IMR-90 (cell line): Measurements from ENCODE around the gene CCER1.

ENCODE experiments used
- BHLHE40 ChIP-seq: fragments of 150-350 bp; IDR thresholded peaks from 2 replicates; pipeline ENCODE4 v1.6.1; 2016; ENCODE audit warnings: mild to moderate bottlenecking, low read depth, low read length
- CEBPB ChIP-seq: IDR thresholded peaks from 2 replicates; pipeline ENCODE4 v1.6.1; 2012; ENCODE audit warnings: low read depth, low read length, improper control_type of control experiment
- CTCF ChIP-seq: conservative IDR thresholded peaks from 2 replicates; pipeline ENCODE4 v1.5.1; 2012; ENCODE audit warnings: mild to moderate bottlenecking, low read depth, low read length, improper control_type of control experiment
- FOS ChIP-seq: fragments of 150-350 bp; IDR thresholded peaks from 2 replicates; pipeline ENCODE4 v1.6.1; 2016; ENCODE audit warnings: low read depth, low read length
- MAFK ChIP-seq: IDR thresholded peaks from 2 replicates; pipeline ENCODE4 v1.6.1; 2012; ENCODE audit warnings: low read depth, low read length, improper control_type of control experiment
- MAZ ChIP-seq: IDR thresholded peaks from 2 replicates; pipeline ENCODE4 v1.6.1; 2012; ENCODE audit warnings: low read depth, mild to moderate bottlenecking, low read length, improper control_type of control experiment, moderate library complexity, borderline replicate concordance
- NFE2L2 ChIP-seq: fragments of 150-350 bp; IDR thresholded peaks from 2 replicates; pipeline ENCODE4 v1.6.1; 2016; ENCODE audit warnings: low read depth, mild to moderate bottlenecking, low read length
- POLR2A ChIP-seq: IDR thresholded peaks from 2 replicates; pipeline ENCODE4 v1.6.1; 2012; ENCODE audit warnings: mild to moderate bottlenecking, low read depth, low read length
- RAD21 ChIP-seq: IDR thresholded peaks from 2 replicates; pipeline ENCODE4 v1.6.1; 2012; ENCODE audit warnings: low read length, improper control_type of control experiment
- RFX5 ChIP-seq: IDR thresholded peaks from 2 replicates; pipeline ENCODE4 v1.8.0; 2012; ENCODE audit warnings: low read depth, mild to moderate bottlenecking, low read length, moderate library complexity
- SMC3 ChIP-seq: fragments of 150-350 bp; IDR thresholded peaks from 2 replicates; pipeline ENCODE4 v1.6.1; 2016; ENCODE audit warnings: low read depth, mild to moderate bottlenecking, antibody characterized with exemption, low read length, moderate library complexity
- USF2 ChIP-seq: fragments of 150-350 bp; IDR thresholded peaks from 2 replicates; pipeline ENCODE4 v1.6.1; 2017; ENCODE audit warnings: mild to moderate bottlenecking, antibody characterized with exemption, low read length, low read depth
- TF ChIP-seq, protein P1 (sequence below): fragments of 150-350 bp; IDR thresholded peaks from 2 replicates; pipeline ENCODE4 v1.6.1; 2016; ENCODE audit warnings: low read depth, mild to moderate bottlenecking, low read length, moderate library complexity, borderline replicate concordance

GRCh38 chr12:90954921-90955320 is at the start of gene CCER1:
- TF ChIP-seq MAFK: no peak
- TF ChIP-seq CTCF: no peak
- TF ChIP-seq POLR2A: no peak
- TF ChIP-seq SMC3: no peak
- no peak for TF ChIP-seq CEBPB
- TF ChIP-seq FOS: no peak
- no peak for TF ChIP-seq MAZ
- no peak for TF ChIP-seq RFX5
- TF ChIP-seq NFE2L2: no peak
- TF ChIP-seq USF2: no peak
- TF ChIP-seq, protein P1, sequence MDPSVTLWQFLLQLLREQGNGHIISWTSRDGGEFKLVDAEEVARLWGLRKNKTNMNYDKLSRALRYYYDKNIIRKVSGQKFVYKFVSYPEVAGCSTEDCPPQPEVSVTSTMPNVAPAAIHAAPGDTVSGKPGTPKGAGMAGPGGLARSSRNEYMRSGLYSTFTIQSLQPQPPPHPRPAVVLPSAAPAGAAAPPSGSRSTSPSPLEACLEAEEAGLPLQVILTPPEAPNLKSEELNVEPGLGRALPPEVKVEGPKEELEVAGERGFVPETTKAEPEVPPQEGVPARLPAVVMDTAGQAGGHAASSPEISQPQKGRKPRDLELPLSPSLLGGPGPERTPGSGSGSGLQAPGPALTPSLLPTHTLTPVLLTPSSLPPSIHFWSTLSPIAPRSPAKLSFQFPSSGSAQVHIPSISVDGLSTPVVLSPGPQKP: no peak
- TF ChIP-seq RAD21: no peak
- no peak for TF ChIP-seq BHLHE40
